Right lobe of liver (tissue), 4 donors: Measurements from ENCODE around the gene KCNH2.

Experiments used
- POLR2A ChIP-seq: fragments of 450-650 bp; IDR thresholded peaks from one replicate; pipeline ENCODE4 v1.6.1; 2017; ENCODE audit warnings: antibody characterized with exemption, mild to moderate bottlenecking
- TF ChIP-seq, protein P1 (sequence below), 4 donors: fragments of 200-600 bp in 3 of 4; fragments of 450-650 bp in 1 of 4; IDR thresholded peaks; one replicate each; pipeline versions ENCODE4 v1.5.1 to v1.8.0; 2016 to 2022; ENCODE audit warnings: antibody characterized with exemption in 4 of 4, mild to moderate bottlenecking in 2 of 4
- donor health status: DM: no; HTN: no; CAD: no.
- donor health status: DM: no; HTN: no; CAD: no.
- donor health status: DM: no; HTN: yes; CAD: no.

DNA sequence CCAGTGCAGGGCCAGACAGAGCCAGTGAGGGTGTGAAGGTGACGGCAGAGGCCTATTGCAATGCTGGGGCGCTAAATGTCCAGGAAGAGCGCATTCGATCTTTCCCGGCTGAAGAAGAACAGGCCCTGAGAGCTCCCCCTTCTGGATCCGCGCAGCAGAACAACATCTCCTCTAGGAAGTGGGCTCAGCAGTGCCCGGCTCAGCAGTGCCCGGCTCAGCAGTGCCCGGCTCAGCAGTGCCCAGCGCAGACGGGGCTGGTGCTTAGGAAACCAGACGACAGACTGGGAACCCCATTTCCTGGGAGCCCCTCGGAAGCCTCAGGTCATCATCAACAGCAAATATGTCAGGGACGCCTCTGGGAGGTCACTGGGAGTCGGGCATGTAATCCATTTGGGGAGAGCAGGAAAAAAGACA is 8.0 kb upstream of the KCNH2 start:
- TF ChIP-seq, protein P1, sequence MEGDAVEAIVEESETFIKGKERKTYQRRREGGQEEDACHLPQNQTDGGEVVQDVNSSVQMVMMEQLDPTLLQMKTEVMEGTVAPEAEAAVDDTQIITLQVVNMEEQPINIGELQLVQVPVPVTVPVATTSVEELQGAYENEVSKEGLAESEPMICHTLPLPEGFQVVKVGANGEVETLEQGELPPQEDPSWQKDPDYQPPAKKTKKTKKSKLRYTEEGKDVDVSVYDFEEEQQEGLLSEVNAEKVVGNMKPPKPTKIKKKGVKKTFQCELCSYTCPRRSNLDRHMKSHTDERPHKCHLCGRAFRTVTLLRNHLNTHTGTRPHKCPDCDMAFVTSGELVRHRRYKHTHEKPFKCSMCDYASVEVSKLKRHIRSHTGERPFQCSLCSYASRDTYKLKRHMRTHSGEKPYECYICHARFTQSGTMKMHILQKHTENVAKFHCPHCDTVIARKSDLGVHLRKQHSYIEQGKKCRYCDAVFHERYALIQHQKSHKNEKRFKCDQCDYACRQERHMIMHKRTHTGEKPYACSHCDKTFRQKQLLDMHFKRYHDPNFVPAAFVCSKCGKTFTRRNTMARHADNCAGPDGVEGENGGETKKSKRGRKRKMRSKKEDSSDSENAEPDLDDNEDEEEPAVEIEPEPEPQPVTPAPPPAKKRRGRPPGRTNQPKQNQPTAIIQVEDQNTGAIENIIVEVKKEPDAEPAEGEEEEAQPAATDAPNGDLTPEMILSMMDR (IDR thresholded peaks at IDR 0.05), result peak; percentile 44 to 68 (median 58)
- TF ChIP-seq POLR2A, result no peak
